A549 treated with AZD9567 at 1 μM for 4 hours (cell line): ENCODE results near the gene PBX4. TPM values are rescaled to one million over a fixed set of nuclear protein-coding genes. Genes with fewer than 3 reads are reported as not detected.

Source experiments
- total RNA-seq: library from RNA; stranded (reverse); fragments of 200-300 nt; extraction: Qiagen RNA extraction; gene quantifications from 5 replicates; pipeline ENCODE4 v1.2.3, GENCODE V29; 2022; ENCODE audit not compliant: insufficient read depth

PBX4 gene
- 1.5 to 1.9 TPM (median 1.7 TPM) in 4 of 5 replicates, not detected in the other for total RNA-seq

GRCh38 chr19:19618219-19619051 lies at the start of gene PBX4:
Gene PBX4 (minus strand): TSS chr19:19618687. CDS start chr19:19618629, 58 bp downstream.

GRCh38 chr19:19663256-19664120 lies 45.0 kb upstream of the PBX4 start, which contains the start of gene ATP13A1:
Gene ATP13A1 (minus strand): TSS chr19:19663676. CDS start chr19:19663666, 10 bp downstream.

GRCh38 chr19:19643158-19644053 lies 24.9 kb upstream of the PBX4 start, which contains the start of gene GMIP:
Gene GMIP (minus strand): TSS chr19:19643657. CDS start chr19:19643529, 128 bp downstream.

GRCh38 chr19:19627621-19628500 lies 9.4 kb upstream of the PBX4 start, which contains the start of gene LPAR2:
Gene LPAR2 (minus strand): TSS chr19:19628220. CDS start chr19:19627275, 945 bp downstream.

GRCh38 chr19:19538061-19538784 lies 80.3 kb downstream of the PBX4 start, which contains the start of gene CILP2:
Gene CILP2 (plus strand): TSS chr19:19538265. CDS start chr19:19538350, 85 bp downstream.

GRCh38 chr19:19528721-19529490 lies 89.6 kb downstream of the PBX4 start, which contains the start of gene YJEFN3:
Gene YJEFN3 (plus strand): TSS chr19:19528911. CDS start chr19:19528933, 22 bp downstream.

GRCh38 chr19:19515642-19516519 lies 102.6 kb downstream of the PBX4 start, which contains the start of gene NDUFA13:
Gene NDUFA13 (plus strand): TSS chr19:19516225. CDS start chr19:19516239, 14 bp downstream.

GRCh38 chr19:19514881-19515641 lies 103.4 kb downstream of the PBX4 start, which contains the start of gene TSSK6:
Gene TSSK6 (minus strand): TSS chr19:19515548. CDS start chr19:19515427, 121 bp downstream.

Other genes with a start within 250 kb of the PBX4 start
- gene GATAD2A, start 213.0 kb downstream of the PBX4 start, total RNA-seq, result 42.7 to 51.8 TPM (median 47.6 TPM) in 5 replicates
- 1.3 to 1.6 TPM (median 1.4 TPM) in 4 of 5 replicates, not detected in the other for gene TSSK6, start 103.1 kb downstream of the PBX4 start, total RNA-seq
- gene NDUFA13, start 102.5 kb downstream of the PBX4 start, total RNA-seq, result 123 to 157 TPM (median 154 TPM) in 5 replicates
- 1.2 to 4.3 TPM (median 3.8 TPM) in 5 replicates for gene YJEFN3, start 89.8 kb downstream of the PBX4 start, total RNA-seq
- gene CILP2, start 80.4 kb downstream of the PBX4 start, total RNA-seq, result 0.15 to 0.37 TPM (median 0.19 TPM) in 4 of 5 replicates, not detected in the other
- gene LPAR2, start 9.5 kb upstream of the PBX4 start, total RNA-seq, result 1.5 to 4.2 TPM (median 3.9 TPM) in 5 replicates
- 3.7 to 6.1 TPM (median 5.3 TPM) in 5 replicates for gene GMIP, start 25.0 kb upstream of the PBX4 start, total RNA-seq
- 23.5 to 35.6 TPM (median 34.4 TPM) in 5 replicates for gene ATP13A1, start 45.0 kb upstream of the PBX4 start, total RNA-seq
- 3.4 to 7.2 TPM (median 4.0 TPM) in 5 replicates for gene ZNF101, start 50.2 kb upstream of the PBX4 start, total RNA-seq
- gene ZNF14, start 114.4 kb upstream of the PBX4 start, total RNA-seq, result 2.1 to 2.4 TPM (median 2.2 TPM) in 5 replicates
- gene ZNF506, start 203.1 kb upstream of the PBX4 start, total RNA-seq, result 0.14 to 0.30 TPM (median 0.17 TPM) in 4 of 5 replicates, not detected in the other
- gene ZNF253, start 247.2 kb upstream of the PBX4 start, total RNA-seq, result not detected in 5 replicates